Placental pericyte (primary cell): ENCODE results near the gene GABRB2. TPM values are rescaled to one million over a fixed set of nuclear protein-coding genes. Genes with fewer than 3 reads are reported as not detected.

Experiments used
- total RNA-seq: library from RNA; depleted of rRNA; stranded (reverse); fragments of >200 nt; gene quantifications from 2 replicates; pipeline ENCODE4 v1.2.3, GENCODE V29; 2012

The GABRB2 gene
- under 0.01 and 0.43 TPM in 2 replicates for total RNA-seq

GRCh38 chr5:161546470-161547301, at the start of gene GABRB2:
TSS of gene GABRB2 (minus strand) at chr5:161546725. CDS start at chr5:161546643, 82 bp downstream.

Other genes starting within 250 kb of the GABRB2 start
- gene GABRA6, start 139.0 kb upstream of the GABRB2 start, total RNA-seq: 0.29 TPM in 1 of 2 replicates, not detected in the other